HL-60 (cell line): ENCODE measurements around the gene NRXN3.

Experiments used
- CTCF ChIP-seq: IDR thresholded peaks from one replicate; pipeline ENCODE4 v1.5.1; 2011; ENCODE audit warnings: low read length, control low read depth, inconsistent platforms; ENCODE audit not compliant: insufficient read depth
- GABPA ChIP-seq: IDR thresholded peaks from 2 replicates; pipeline ENCODE4 v1.6.1; 2012; ENCODE audit warnings: low read depth
- POLR2AphosphoS5 ChIP-seq: IDR thresholded peaks from 2 replicates; pipeline ENCODE4 v1.6.1; 2012; ENCODE audit warnings: low read depth

- TF ChIP-seq POLR2AphosphoS5 = no peak
- no peak for TF ChIP-seq CTCF
- TF ChIP-seq GABPA = no peak
These were observed 448.2 kb downstream of the NRXN3 start for GRCh38 chr14:78618368-78618767.
